Measurements from ENCODE around the gene DNM2.

Gene DNM2

DNA sequence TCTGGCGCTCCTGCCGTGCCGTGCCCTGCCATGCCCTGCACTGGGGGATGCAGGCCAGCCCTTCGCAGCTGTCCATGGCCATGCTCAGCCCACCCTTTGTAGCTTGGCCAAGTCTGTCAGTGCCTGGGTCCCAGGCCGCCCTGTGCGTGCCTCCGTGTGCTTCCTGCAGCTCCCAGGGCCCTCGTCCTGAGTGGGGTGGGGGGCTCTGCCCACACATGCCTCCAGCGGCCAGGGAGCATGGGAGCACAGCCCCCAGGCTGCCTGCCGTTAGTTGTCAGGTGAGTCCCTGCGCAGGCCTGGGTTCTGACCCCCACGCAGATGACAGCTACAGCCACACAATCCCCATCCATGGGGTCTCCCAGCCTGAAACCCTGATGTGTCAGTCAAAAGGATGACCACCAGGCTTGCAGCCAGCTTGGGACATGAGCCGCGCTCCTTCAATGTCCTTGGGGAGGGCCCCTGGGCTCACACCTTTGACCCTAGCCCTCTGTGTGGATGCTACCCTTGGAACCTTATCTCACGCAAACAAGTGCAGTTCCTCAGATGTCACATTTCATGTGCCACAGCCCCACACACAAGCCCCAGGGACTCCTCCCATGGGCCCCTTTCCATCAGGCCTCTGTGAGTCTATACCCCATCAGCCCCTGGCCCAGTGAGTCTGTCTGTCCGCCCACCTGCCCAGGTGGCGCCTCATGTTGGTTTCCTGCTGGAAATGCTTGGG, 93.7 kb downstream of the DNM2 start:
- DNase-seq, result no peak

DNA sequence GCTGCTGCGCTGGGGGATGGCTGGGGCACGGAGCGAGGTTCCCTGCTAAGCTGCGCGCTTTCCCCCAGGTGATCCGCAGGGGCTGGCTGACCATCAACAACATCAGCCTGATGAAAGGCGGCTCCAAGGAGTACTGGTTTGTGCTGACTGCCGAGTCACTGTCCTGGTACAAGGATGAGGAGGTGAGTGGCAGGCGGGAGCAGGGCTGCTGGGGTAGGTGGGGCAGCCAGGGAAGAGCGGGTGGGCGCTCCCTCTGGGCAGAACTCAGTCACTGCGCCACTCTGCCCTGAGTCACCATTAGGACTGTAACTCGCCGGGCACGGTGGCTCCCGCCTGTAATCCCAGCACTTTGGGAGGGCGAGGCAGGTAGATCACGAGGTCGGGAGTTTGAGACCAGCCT, 94.3 kb downstream of the DNM2 start:
- no peak for DNase-seq

DNA sequence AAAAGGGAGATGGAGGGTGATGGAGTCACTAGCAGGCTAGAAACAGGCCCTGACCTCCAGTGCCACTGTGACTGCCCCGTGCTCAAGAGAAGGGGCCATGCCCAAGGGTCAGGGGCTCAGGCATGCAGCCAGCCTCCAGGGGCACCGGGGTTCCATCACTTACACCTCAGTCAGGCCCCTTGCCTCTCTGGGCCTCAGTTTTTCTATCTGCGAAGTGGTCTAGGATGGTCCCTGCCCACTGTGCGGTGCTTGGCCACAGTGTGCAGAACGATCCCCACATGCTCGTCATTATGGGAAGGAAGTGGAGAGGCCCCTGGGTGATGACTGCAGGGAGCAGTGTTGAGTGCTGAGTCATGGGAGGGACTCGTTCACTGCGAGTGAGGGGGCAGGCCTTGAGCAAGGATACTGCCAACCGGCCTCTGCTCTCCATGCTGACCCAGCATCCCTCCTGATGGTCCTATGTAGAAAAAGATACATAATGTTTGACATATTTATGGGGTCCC, 95.1 kb downstream of the DNM2 start:
- DNase-seq, result peak in 4 of 56 donors; percentile 2 to 11 (median 8)

DNA sequence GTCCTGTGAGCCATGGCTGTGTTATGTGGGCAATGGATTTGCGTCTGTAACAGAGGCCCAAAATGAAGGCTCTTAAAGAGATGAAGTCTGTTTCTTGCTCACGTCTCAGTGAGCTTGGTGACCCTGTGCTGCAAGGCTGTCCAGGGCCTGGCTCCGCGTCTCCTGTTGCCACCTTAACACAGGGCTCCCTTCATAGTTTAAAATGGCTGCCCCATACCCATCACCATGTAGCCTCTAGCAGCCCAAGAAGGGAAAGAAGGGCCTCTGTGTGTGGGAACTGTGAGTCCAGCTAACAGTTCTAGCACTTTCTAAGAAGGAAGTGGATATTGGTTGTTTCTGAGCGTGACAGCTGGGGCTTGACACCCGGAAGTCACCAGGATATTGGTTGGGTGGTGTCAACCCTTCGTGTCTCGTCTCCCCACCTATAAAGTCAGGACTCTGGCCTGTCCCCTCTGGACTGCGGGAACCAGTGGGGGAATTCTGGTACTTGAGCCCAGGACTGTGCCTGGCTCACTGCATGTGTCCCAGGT, 97.2 kb downstream of the DNM2 start:
- DNase-seq, result no peak

- no peak for DNase-seq
Observed at GRCh38 chr19:10815969-10816644, 98.2 kb downstream of the DNM2 start.

GRCh38 chr19:10816691-10817090, 98.8 kb downstream of the DNM2 start:
- no peak for DNase-seq

DNA sequence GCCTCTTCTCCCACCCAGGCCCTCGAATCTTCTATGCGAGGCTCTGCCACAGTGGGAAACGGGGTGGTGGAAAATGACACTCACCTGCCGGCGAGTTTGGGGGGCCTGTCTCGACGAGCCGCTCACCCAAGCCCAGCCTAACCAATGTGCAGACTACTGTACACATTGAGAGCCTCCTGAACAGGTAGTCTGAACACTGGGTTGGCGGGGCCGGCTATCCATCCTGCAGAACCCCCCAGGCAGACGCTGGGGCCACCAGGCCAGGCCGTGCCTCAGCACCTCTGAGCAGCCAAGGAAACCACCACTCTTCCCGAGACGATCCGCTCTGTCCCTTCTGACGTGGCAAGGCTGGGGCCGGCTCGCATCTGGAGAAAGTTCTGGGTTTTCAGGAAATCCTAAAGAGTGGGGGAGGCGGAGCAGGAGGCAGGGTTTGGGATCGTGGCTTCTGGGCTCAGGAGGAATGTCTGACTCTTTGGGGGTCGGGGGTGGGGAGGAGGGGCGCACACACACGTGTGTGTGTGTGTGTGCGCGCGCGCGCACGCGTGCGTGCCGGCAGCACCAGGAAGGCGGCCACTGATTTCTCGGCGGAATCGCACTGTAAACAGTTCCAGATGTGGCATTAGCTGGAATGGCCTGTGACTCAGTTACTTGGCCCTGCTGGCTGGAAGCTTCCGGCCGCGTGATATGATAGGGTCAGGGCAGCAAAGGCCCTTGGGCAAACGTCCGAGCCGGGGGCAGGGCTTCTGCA, 99.6 kb downstream of the DNM2 start:
- no peak for DNase-seq

GRCh38 chr19:10818301-10819123, 100.6 kb downstream of the DNM2 start:
- no peak for DNase-seq

- DNase-seq, result no peak
Observed at GRCh38 chr19:10819124-10820060, 101.5 kb downstream of the DNM2 start.

DNA sequence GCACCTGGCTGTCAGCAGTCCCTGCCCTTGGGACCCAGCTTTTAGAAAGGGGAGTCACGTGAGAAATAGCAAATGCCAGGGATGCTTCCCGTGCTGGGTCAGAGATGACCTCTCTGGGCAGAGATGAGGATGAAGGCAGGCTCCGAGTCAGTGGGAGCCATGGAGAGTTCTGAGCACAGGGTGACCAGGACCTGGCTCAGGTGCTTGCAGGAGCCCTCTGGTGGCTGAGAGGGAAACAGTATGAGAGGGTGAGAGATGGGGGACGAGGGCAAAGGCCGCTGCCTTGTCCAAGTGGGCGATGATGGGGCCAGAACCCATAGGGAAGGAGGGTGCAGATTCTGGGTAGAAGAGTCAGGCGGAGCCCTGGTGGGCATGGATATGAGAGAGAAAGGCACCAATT, 102.3 kb downstream of the DNM2 start:
- DNase-seq, result no peak

- DNase-seq, result no peak
Observed at GRCh38 chr19:10823690-10824089, 105.8 kb downstream of the DNM2 start.

GRCh38 chr19:10826231-10826630, 108.4 kb downstream of the DNM2 start:
- DNase-seq, result no peak

- DNase-seq, result no peak
Observed at GRCh38 chr19:10826846-10827245, 109.0 kb downstream of the DNM2 start.

GRCh38 chr19:10828981-10829821, 111.3 kb downstream of the DNM2 start:
- no peak for DNase-seq

- DNase-seq, result no peak
Observed at GRCh38 chr19:10829967-10830366, 112.1 kb downstream of the DNM2 start.

- no peak for DNase-seq
Observed at GRCh38 chr19:10830370-10830769, 112.5 kb downstream of the DNM2 start.

DNA sequence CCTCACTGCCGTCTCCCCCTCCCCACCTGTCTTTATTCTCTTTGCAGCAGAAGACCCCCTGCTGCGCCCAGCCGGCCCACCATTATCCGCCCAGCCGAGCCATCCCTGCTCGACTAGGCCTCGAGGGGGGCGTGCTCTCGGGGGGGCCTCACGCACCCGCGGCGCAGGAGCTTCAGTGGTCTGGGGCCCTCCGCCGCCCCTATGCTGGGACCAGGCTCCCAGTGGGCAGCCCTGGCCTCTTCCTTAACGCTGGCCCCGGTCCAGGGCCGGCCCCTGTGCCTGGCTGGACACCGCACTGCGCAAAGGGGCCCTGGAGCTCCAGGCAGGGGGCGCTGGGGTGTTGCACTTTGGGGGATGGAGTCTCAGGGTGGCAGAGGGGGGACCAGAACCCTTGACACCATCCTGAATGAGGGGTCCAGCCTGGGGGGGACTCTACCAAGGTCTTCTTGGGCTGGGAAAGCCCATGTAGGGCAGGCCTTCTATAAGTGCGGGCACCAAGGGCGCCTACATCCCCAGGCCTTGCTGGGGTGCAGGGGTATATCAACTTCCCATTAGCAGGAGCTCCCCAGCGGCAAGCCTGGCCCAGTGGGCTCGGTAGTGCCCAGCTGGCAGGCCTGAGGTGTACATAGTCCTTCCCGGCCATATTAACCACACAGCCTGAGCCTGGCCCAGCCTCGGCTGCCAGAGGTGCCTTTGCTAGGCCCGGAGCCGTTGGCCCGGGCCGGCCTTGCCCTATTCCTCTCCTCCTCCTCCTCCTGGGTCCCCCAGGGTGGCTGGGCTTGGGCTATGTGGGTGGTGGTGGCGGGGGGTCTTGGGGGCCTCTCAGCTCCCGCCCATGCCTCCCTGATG, 113.3 kb downstream of the DNM2 start:
- no peak for DNase-seq
